CD14-positive monocyte (primary cell): ENCODE measurements around the gene ANKRD10. TPM values are rescaled to one million over a fixed set of nuclear protein-coding genes. Genes with fewer than 3 reads are reported as not detected.

Experiments
- DNase-seq, 3 donors: peaks; one replicate each; pipeline ENCODE4 v3.0.0-alpha.2; 2011 to 2022
- H2AFZ ChIP-seq: 2 replicates; pipeline ENCODE4 v1.6.0; 2012; ENCODE audit warnings: mild to moderate bottlenecking, low read depth, low read length, inconsistent platforms; ENCODE audit not compliant: insufficient read depth, poor library complexity, severe bottlenecking
- H3K27ac ChIP-seq, 2 donors: 1 replicate in 1 of 2; 2 replicates in 1 of 2; pipeline ENCODE4 v1.5.1; 2012 to 2013; ENCODE audit warnings: low read length in 2 of 2, control low read depth in 1 of 2, inconsistent platforms in 1 of 2, low read depth in 1 of 2, mild to moderate bottlenecking in 1 of 2
- H3K27me3 ChIP-seq, 2 donors: one replicate each; pipeline versions ENCODE4 v1.6.0 to v1.6.1; 2011 to 2013; ENCODE audit warnings: low read length in 2 of 2; ENCODE audit not compliant: control insufficient read depth in 2 of 2, insufficient read depth in 2 of 2
- H3K36me3 ChIP-seq, 2 donors: replicated peaks in 1 of 2; 1 replicate in 1 of 2; 2 replicates in 1 of 2; pipeline versions ENCODE4 v1.5.1 to v1.6.1; 2012 to 2013; ENCODE audit warnings: low read length in 2 of 2, control low read depth in 1 of 2, inconsistent platforms in 1 of 2, mild to moderate bottlenecking in 1 of 2; ENCODE audit not compliant: insufficient read depth in 2 of 2, control insufficient read depth in 1 of 2
- H3K4me1 ChIP-seq, 2 donors: 1 replicate in 1 of 2; 2 replicates in 1 of 2; pipeline versions ENCODE4 v1.5.1 to v1.6.1; 2012 to 2013; ENCODE audit warnings: low read length in 2 of 2, control low read depth in 1 of 2, inconsistent platforms in 1 of 2, mild to moderate bottlenecking in 1 of 2, moderate library complexity in 1 of 2; ENCODE audit not compliant: insufficient read depth in 2 of 2, control insufficient read depth in 1 of 2
- H3K4me2 ChIP-seq: replicated peaks from 2 replicates; pipeline ENCODE3; 2012; ENCODE audit warnings: low read length, moderate library complexity, mild to moderate bottlenecking; ENCODE audit not compliant: poor library complexity, severe bottlenecking; ENCODE audit errors: extremely low read depth
- H3K4me3 ChIP-seq, 3 experiments: fragments of 200-600 bp in 1 of 3; sonication (generic) in 1 of 3; replicated peaks in 1 of 3; 1 replicate in 2 of 3; 2 replicates in 1 of 3; pipeline ENCODE4 v1.5.1; 2011 to 2013; ENCODE audit warnings: low read length in 3 of 3, mild to moderate bottlenecking in 3 of 3, control low read depth in 2 of 3, low read depth in 2 of 3, inconsistent platforms in 1 of 3, moderate library complexity in 1 of 3
- H3K79me2 ChIP-seq: 2 replicates; pipeline ENCODE4 v1.6.0; 2012; ENCODE audit warnings: mild to moderate bottlenecking, control low read depth, inconsistent platforms, low read length, moderate library complexity; ENCODE audit not compliant: insufficient read depth
- H3K9ac ChIP-seq: 2 replicates; pipeline ENCODE4 v1.6.0; 2017; ENCODE audit warnings: low read length, mild to moderate bottlenecking; ENCODE audit not compliant: insufficient read depth, poor library complexity, severe bottlenecking
- H3K9me3 ChIP-seq, 2 donors: replicated peaks in 1 of 2; 1 replicate in 1 of 2; 2 replicates in 1 of 2; pipeline versions ENCODE4 v1.5.1 to v1.6.1; 2012 to 2013; ENCODE audit warnings: low read length in 2 of 2, control low read depth in 1 of 2; ENCODE audit not compliant: control insufficient read depth in 1 of 2, insufficient read depth in 1 of 2
- H4K20me1 ChIP-seq: 2 replicates; pipeline ENCODE4 v1.6.0; 2012; ENCODE audit warnings: mild to moderate bottlenecking, low read length, control low read depth, moderate library complexity; ENCODE audit not compliant: insufficient read depth
- H3K27ac Mint-ChIP-seq, 7 donors: one replicate each; pipeline ENCODE4 v1.8.0; 2020; ENCODE audit warnings: mild to moderate bottlenecking in 7 of 7, mixed read lengths in 7 of 7, moderate library complexity in 6 of 7, inconsistent platforms in 2 of 7
- H3K27me3 Mint-ChIP-seq, 3 donors: one replicate each; pipeline ENCODE4 v1.8.0; 2021 to 2022; ENCODE audit warnings: low read depth in 3 of 3, mild to moderate bottlenecking in 3 of 3, mixed read lengths in 3 of 3, moderate library complexity in 3 of 3, inconsistent platforms in 1 of 3
- H3K36me3 Mint-ChIP-seq, 2 donors: one replicate each; pipeline ENCODE4 v1.8.0; 2020; ENCODE audit warnings: mixed read lengths in 2 of 2, inconsistent platforms in 1 of 2, mild to moderate bottlenecking in 1 of 2
- H3K4me1 Mint-ChIP-seq: one replicate; pipeline ENCODE4 v1.8.0; 2020; ENCODE audit warnings: mild to moderate bottlenecking, mixed read lengths
- H3K4me3 Mint-ChIP-seq, 2 donors: one replicate each; pipeline ENCODE4 v1.8.0; 2020; ENCODE audit warnings: mild to moderate bottlenecking in 2 of 2, mixed read lengths in 2 of 2, moderate library complexity in 1 of 2
- H3K9me3 Mint-ChIP-seq, 7 donors: one replicate each; pipeline ENCODE4 v1.8.0; 2020 to 2022; ENCODE audit warnings: mixed read lengths in 7 of 7, mild to moderate bottlenecking in 6 of 7, moderate library complexity in 6 of 7, inconsistent platforms in 2 of 7
- CTCF ChIP-seq: fragments of 200-600 bp; IDR thresholded peaks from one replicate; pipeline ENCODE4 v1.8.0; 2022; ENCODE audit warnings: antibody characterized with exemption, mild to moderate bottlenecking
- WGBS: methylation state at CpG from one replicate; pipeline ENCODE4 v1.1.5; 2013; ENCODE audit warnings: missing lambda C conversion rate; ENCODE audit not compliant: insufficient coverage; 5-methylcytosine and 5-hydroxymethylcytosine counted together
- intact Hi-C, 2 donors: fragments of 100-400 bp; cut with micrococcal nuclease; formaldehyde crosslinking; loops; one replicate each; pipeline versions ENCODE4 v1.15.0 to v1.15.1; 2023
- polyA plus RNA-seq, 3 donors: library from polyadenylated mRNA; depleted of rRNA in 1 of 3; unstranded in 2 of 3; stranded (reverse) in 1 of 3; fragments of 300-500 nt in 2 of 3; fragments of >200 nt in 1 of 3; fragmentation: Illumina TruSeq in 2 of 3; gene quantifications; 1 replicate in 2 of 3; 2 replicates in 1 of 3; pipeline ENCODE4 v1.2.3, GENCODE V29; 2012 to 2021

The ANKRD10 gene
- polyA plus RNA-seq, 3 donors: 30.5 to 79.9 (median 37.2) TPM

GRCh38 chr13:110836605-110836903 lies 78.3 kb downstream of the ANKRD10 start:
- Histone ChIP-seq H3K4me3 (no peak overlapping the region), H3K9ac (no peak overlapping the region), H3K9me3 (no peaks in the 10 kb centered on the region), H3K4me1 (no peaks in the 10 kb centered on the region), H3K79me2 (no peaks in the 10 kb centered on the region), H3K36me3 (no peaks in the 10 kb centered on the region), H3K27ac (no peak overlapping the region), H4K20me1 (no peaks in the 10 kb centered on the region), H3K27me3 (no peaks in the 10 kb centered on the region), H3K4me2 (no peak overlapping the region), H2AFZ (no peak overlapping the region)
- Mint-ChIP-seq H3K4me3 (no peak overlapping the region), H3K27me3 (peaks cover 1 to 13% (median 5%) of the 10 kb centered on the region in 3 donors), H3K9me3 (peaks cover 0 to 3% (median 0%) of the 10 kb centered on the region in 7 donors), H3K4me1 (no peaks in the 10 kb centered on the region), H3K27ac (no peak overlapping the region), H3K36me3 (no peaks in the 10 kb centered on the region)
- no peak for TF ChIP-seq CTCF
- no peak for DNase-seq
- 100% methylated on average over 1 of the region's 2 CpGs for WGBS
- intact Hi-C loops: no loop called here

GRCh38 chr13:110835721-110836604 lies 78.9 kb downstream of the ANKRD10 start:
- no peaks in the 10 kb centered on the region for H3K36me3 Mint-ChIP-seq
- no peak for TF ChIP-seq CTCF
- peaks cover 1 to 12% (median 5%) of the 10 kb centered on the region in 3 donors for H3K27me3 Mint-ChIP-seq
- H3K9ac ChIP-seq: no peak overlapping the region
- no peaks in the 10 kb centered on the region for H4K20me1 ChIP-seq
- no peak overlapping the region for H3K4me3 Mint-ChIP-seq
- no peaks in the 10 kb centered on the region for H3K79me2 ChIP-seq
- DNase-seq: no peak
- intact Hi-C loops: no loop called here
- H3K27ac ChIP-seq: no peak overlapping the region
- WGBS: 88% methylated on average over 1 of the region's 7 CpGs
- H3K4me2 ChIP-seq: no peak overlapping the region
- no peak overlapping the region for H2AFZ ChIP-seq
- no peaks in the 10 kb centered on the region for H3K9me3 Mint-ChIP-seq
- no peaks in the 10 kb centered on the region for H3K4me1 ChIP-seq
- peak overlapping the region in 1 of 7 donors; percentile 25 for H3K27ac Mint-ChIP-seq
- H3K4me1 Mint-ChIP-seq: no peaks in the 10 kb centered on the region
- H3K9me3 ChIP-seq: no peaks in the 10 kb centered on the region
- no peak overlapping the region for H3K4me3 ChIP-seq
- H3K36me3 ChIP-seq: no peaks in the 10 kb centered on the region
- H3K27me3 ChIP-seq: no peaks in the 10 kb centered on the region
